ENCODE results near the gene BEAN1.

- TF ChIP-seq EZH2 (IDR thresholded peaks at IDR 0.05; ENCODE audit: borderline replicate concordance, low read length) (no peak), CTCF (conservative IDR thresholded peaks at IDR 0.05 in 1 of 2, IDR thresholded peaks at IDR 0.05 in 1 of 2; ENCODE audit: extremely low read depth in 1 of 2, insufficient read depth in 1 of 2, low read depth in 1 of 2, low read length in 2 of 2) (no peak)
Measured at GRCh38 chr16:66462912-66463311, 35.8 kb downstream of the BEAN1 start.
